GM18502 (cell line): ENCODE measurements around the gene SH3RF1.

ENCODE experiments used
- ATAC-seq: cut with Tn5 transposase; IDR thresholded peaks from one replicate; pipeline ENCODE4 v1.9.1; 2021; ENCODE audit warnings: mild to moderate bottlenecking; ENCODE audit not compliant: unreplicated experiment, poor library complexity

Gene SH3RF1

DNA sequence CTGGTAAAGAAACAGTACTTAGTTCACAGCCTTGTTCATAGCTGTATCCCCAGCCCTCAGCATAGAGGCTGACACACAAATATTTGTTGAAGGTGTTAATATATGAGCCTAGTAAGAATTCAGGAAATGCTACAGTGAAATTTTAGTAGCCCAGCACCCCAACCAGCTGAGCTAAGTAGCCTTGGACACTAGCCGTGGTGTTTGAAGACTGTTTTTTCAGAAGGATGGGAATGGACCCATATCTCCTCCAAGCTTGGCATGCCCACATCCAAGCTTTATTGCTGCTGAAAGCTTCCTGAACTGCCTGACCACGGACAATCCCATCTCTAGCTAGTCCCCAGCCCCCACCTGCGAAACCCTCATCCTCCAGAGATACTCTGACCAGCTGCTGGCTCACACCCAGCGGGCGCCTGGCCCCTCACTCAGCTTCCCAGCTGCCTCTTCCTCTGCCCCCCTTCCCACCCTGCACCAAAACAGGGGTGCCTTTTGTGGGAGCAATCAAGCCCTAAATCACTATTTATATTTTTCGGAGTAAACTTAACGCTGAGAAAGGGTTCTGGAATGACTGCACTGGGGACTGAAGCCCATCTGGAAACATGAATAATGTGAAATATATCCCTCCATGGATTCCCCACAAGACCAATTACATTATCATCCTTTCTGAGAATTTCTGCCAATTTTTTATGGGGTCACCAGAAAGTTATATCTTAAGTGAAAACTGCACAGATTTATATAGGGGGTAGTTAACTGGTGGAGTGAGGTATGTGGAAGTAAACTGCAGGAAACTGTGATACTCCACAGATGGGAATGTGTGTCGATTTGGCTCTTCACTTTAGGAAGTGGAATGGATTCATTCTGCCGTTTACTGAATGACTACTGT lies 219.6 kb downstream of the SH3RF1 start:
- no peak for ATAC-seq

- ATAC-seq, result no peak
Measured at GRCh38 chr4:169050284-169050683, 220.5 kb downstream of the SH3RF1 start.

DNA sequence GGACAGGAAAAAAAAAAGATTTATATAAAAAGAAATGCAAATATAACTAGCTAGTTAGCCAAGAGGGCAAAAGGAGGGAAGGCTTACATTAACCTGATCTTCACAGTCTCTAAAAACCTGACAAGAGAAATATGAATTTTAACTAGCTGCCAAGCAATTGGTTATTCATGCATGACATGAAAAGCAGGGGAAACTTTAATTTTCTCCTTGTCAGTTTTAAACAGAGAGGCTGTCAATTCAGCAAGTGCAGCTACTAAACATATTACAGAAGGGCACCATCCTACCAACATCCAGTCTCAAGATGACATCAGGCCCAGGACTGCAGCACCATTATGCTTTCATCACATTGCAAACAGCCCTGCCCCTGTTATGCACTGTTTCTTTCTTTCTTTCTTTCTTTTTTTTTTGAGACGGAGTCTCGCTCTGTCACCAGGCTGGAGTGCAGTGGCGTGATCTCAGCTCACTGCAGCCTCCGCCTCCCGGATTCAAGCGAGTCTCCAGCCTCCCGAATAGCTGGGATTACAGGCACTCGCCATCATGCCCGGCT lies 221.8 kb downstream of the SH3RF1 start:
- no peak for ATAC-seq

GRCh38 chr4:169047956-169048355 lies 222.8 kb downstream of the SH3RF1 start:
- no peak for ATAC-seq

- ATAC-seq, result no peak
Measured at GRCh38 chr4:169045862-169046584, 224.7 kb downstream of the SH3RF1 start.

- ATAC-seq, result no peak
Measured at GRCh38 chr4:169044714-169045447, 225.9 kb downstream of the SH3RF1 start.
